GM23338 (cell line): ENCODE measurements around the gene SPATA31C2. TPM values are rescaled to one million over a fixed set of nuclear protein-coding genes. Genes with fewer than 3 reads are reported as not detected.

Experiments
- ATAC-seq: fragments of 200-7000 bp; cut with Tn5 transposase; 3 replicates; pipeline ENCODE4 v1.9.1; 2020
- DNase-seq: peaks from one replicate; pipeline ENCODE4 v3.0.0-alpha.2; 2015; ENCODE audit warnings: low spot score
- H2AFZ ChIP-seq: fragments of 200-600 bp; sonication (generic); 2 replicates; pipeline ENCODE4 v1.8.0; 2016; ENCODE audit warnings: antibody characterized with exemption, mild to moderate bottlenecking, moderate library complexity
- H3F3A ChIP-seq: fragments of 200-600 bp; sonication (generic); replicated peaks from 2 replicates; pipeline ENCODE4 v1.8.0; 2017; ENCODE audit warnings: antibody characterized with exemption, mixed run types, low read depth
- H3K27ac ChIP-seq: fragments of 200-600 bp; sonication (generic); 2 replicates; pipeline ENCODE4 v1.6.1; 2016; ENCODE audit warnings: low read depth
- H3K27me3 ChIP-seq: fragments of 200-600 bp; sonication (generic); 2 replicates; pipeline ENCODE4 v1.8.0; 2016; ENCODE audit warnings: mild to moderate bottlenecking, mixed run types, moderate library complexity; ENCODE audit not compliant: insufficient read depth
- H3K36me3 ChIP-seq: fragments of 200-600 bp; sonication (generic); 2 replicates; pipeline ENCODE4 v1.8.0; 2016; ENCODE audit warnings: mild to moderate bottlenecking; ENCODE audit not compliant: insufficient read depth
- H3K4me1 ChIP-seq: fragments of 200-600 bp; sonication (generic); 2 replicates; pipeline ENCODE4 v1.8.0; 2016; ENCODE audit warnings: mild to moderate bottlenecking, moderate library complexity; ENCODE audit not compliant: insufficient read depth
- H3K4me2 ChIP-seq: fragments of 200-600 bp; sonication (generic); 2 replicates; pipeline ENCODE4 v1.7.1; 2017; ENCODE audit warnings: mixed run types
- H3K4me3 ChIP-seq: fragments of 200-600 bp; sonication (generic); 2 replicates; pipeline ENCODE4 v1.6.1; 2016; ENCODE audit warnings: mixed run types
- H3K79me2 ChIP-seq: fragments of 200-600 bp; sonication (generic); replicated peaks from 2 replicates; pipeline ENCODE4 v1.8.0; 2017; ENCODE audit warnings: mild to moderate bottlenecking; ENCODE audit not compliant: insufficient read depth
- H3K9me2 ChIP-seq: fragments of 200-600 bp; sonication (generic); 2 replicates; pipeline ENCODE4 v1.8.0; 2017; ENCODE audit not compliant: insufficient read depth
- H4K20me1 ChIP-seq: fragments of 200-600 bp; sonication (generic); replicated peaks from 2 replicates; pipeline ENCODE4 v1.8.0; 2017; ENCODE audit warnings: mild to moderate bottlenecking; ENCODE audit not compliant: insufficient read depth
- H3K27ac Mint-ChIP-seq: 2 replicates; pipeline ENCODE4 v1.8.0; 2020; ENCODE audit warnings: inconsistent platforms, mild to moderate bottlenecking, moderate library complexity, mixed read lengths
- H3K27me3 Mint-ChIP-seq: 3 replicates; pipeline ENCODE4 v1.8.0; 2022; ENCODE audit warnings: low read depth, mild to moderate bottlenecking, moderate library complexity, mixed read lengths, inconsistent platforms; ENCODE audit not compliant: insufficient read depth, poor library complexity
- H3K36me3 Mint-ChIP-seq: 3 replicates; pipeline ENCODE4 v1.8.0; 2021; ENCODE audit warnings: low read depth, mild to moderate bottlenecking, inconsistent platforms, moderate library complexity, mixed read lengths
- H3K4me1 Mint-ChIP-seq: 3 replicates; pipeline ENCODE4 v1.8.0; 2020; ENCODE audit warnings: mild to moderate bottlenecking, inconsistent platforms, mixed read lengths
- H3K4me3 Mint-ChIP-seq: 3 replicates; pipeline ENCODE4 v1.8.0; 2021; ENCODE audit warnings: moderate library complexity, mild to moderate bottlenecking, inconsistent platforms, mixed read lengths
- H3K9me3 Mint-ChIP-seq: 3 replicates; pipeline ENCODE4 v1.8.0; 2020; ENCODE audit warnings: moderate library complexity, mild to moderate bottlenecking, inconsistent platforms, mixed read lengths
- EZH2phosphoT487 ChIP-seq: fragments of 200-600 bp; sonication (generic); IDR thresholded peaks from one replicate; pipeline ENCODE4 v1.8.1; 2018; ENCODE audit warnings: antibody characterized with exemption; ENCODE audit not compliant: unreplicated experiment
- JUNB ChIP-seq: IDR thresholded peaks from one replicate; pipeline ENCODE4 v1.6.1; 2016; ENCODE audit warnings: antibody characterized with exemption; ENCODE audit not compliant: unreplicated experiment
- NANOG ChIP-seq: IDR thresholded peaks from 2 replicates; pipeline ENCODE4 v1.6.1; 2016; ENCODE audit warnings: antibody characterized with exemption, borderline replicate concordance
- ZNF114 ChIP-seq: fragments of 250-450 bp; sonication (Bioruptor Pico); IDR thresholded peaks from 2 replicates; pipeline ENCODE4 v1.5.0; 2020; ENCODE audit warnings: mild to moderate bottlenecking, moderate library complexity
- ZNF331 ChIP-seq: fragments of 250-450 bp; sonication (Bioruptor Pico); IDR thresholded peaks from 2 replicates; pipeline ENCODE4 v1.5.0; 2020; ENCODE audit warnings: low read depth, mild to moderate bottlenecking, moderate library complexity
- polyA plus RNA-seq: library from polyadenylated mRNA; unstranded; fragments of >200 nt; fragmentation: Nextera tagmentation; extraction: Ambion mirVana; gene quantifications from 2 replicates; pipeline ENCODE4 v1.2.1, GENCODE V29; 2016
- total RNA-seq: library from RNA; depleted of rRNA; stranded (reverse); fragments of >200 nt; shearing (Covaris generic); gene quantifications from 2 replicates; pipeline ENCODE4 v1.2.3, GENCODE V29; 2014
- TF ChIP-seq, protein P1 (sequence below), 2 experiments: fragments of 200-600 bp in 1 of 2; sonication (generic) in 1 of 2; conservative IDR thresholded peaks; 2 replicates each; pipeline versions ENCODE4 v1.5.1 to v1.6.1; 2016 to 2017; ENCODE audit warnings: antibody characterized with exemption in 2 of 2, low read depth in 2 of 2, mild to moderate bottlenecking in 2 of 2, moderate library complexity in 1 of 2
- TF ChIP-seq, protein P2 (sequence below): IDR thresholded peaks from 2 replicates; pipeline ENCODE4 v1.6.1; 2016; ENCODE audit warnings: antibody characterized with exemption

Gene SPATA31C2
- total and polyA plus RNA-seq, 2 experiments from 2014 or later: 0.08 to 0.35 TPM

DNA sequence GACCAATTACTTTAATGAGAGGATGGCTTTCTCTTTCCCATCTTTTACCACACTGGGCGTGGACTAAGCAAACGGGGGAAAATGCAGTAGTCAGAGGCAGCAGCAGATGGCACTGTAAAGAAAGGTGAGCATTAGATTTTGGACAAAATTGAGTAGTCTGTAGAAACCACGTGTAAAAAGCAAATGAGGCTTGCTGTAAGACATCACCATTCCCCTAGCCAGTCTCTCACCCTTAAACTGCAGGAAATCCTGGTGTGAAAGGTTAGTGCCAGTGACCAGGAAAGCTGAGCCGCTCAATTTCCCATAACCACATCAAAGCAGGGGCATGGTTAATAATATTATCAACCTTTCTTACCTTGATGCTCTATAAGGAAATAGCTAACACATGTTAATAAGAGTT lies 31.8 kb downstream of the SPATA31C2 start:
- H3K79me2 ChIP-seq: no peaks in the 10 kb centered on the region
- H2AFZ ChIP-seq: peak overlapping the region; percentile 61
- peaks cover 3% of the 10 kb centered on the region; the same call in 1 of the 2 replicates for H3K4me1 ChIP-seq
- H3K27me3 ChIP-seq: no peaks in the 10 kb centered on the region
- H3K27ac ChIP-seq: no peak overlapping the region
- H3K9me3 Mint-ChIP-seq: no peaks in the 10 kb centered on the region
- H3K4me1 Mint-ChIP-seq: 0 out of 3 replicates have a peak, but pooled peaks cover 5% of the 10 kb centered on the region
- ATAC-seq (peak; percentile 80), DNase-seq (peak; percentile 53)
- TF ChIP-seq, protein P1, sequence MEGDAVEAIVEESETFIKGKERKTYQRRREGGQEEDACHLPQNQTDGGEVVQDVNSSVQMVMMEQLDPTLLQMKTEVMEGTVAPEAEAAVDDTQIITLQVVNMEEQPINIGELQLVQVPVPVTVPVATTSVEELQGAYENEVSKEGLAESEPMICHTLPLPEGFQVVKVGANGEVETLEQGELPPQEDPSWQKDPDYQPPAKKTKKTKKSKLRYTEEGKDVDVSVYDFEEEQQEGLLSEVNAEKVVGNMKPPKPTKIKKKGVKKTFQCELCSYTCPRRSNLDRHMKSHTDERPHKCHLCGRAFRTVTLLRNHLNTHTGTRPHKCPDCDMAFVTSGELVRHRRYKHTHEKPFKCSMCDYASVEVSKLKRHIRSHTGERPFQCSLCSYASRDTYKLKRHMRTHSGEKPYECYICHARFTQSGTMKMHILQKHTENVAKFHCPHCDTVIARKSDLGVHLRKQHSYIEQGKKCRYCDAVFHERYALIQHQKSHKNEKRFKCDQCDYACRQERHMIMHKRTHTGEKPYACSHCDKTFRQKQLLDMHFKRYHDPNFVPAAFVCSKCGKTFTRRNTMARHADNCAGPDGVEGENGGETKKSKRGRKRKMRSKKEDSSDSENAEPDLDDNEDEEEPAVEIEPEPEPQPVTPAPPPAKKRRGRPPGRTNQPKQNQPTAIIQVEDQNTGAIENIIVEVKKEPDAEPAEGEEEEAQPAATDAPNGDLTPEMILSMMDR (conservative IDR thresholded peaks at IDR 0.05; ENCODE audit: low read depth in 2 of 2): peak; percentile 58 to 69
- no peak for TF ChIP-seq ZNF114
- no peak overlapping the region for H3K4me3 Mint-ChIP-seq
- H3K36me3 Mint-ChIP-seq: no peaks in the 10 kb centered on the region
- peaks cover 2% of the 10 kb centered on the region for H3K27me3 Mint-ChIP-seq
- H3K9me2 ChIP-seq: no peaks in the 10 kb centered on the region
- H3F3A ChIP-seq: no peaks in the 10 kb centered on the region
- H4K20me1 ChIP-seq: no peaks in the 10 kb centered on the region
- no peaks in the 10 kb centered on the region for H3K36me3 ChIP-seq
- no peak overlapping the region for H3K4me2 ChIP-seq
- H3K4me3 ChIP-seq: no peak overlapping the region
- H3K27ac Mint-ChIP-seq: no peak overlapping the region

DNA sequence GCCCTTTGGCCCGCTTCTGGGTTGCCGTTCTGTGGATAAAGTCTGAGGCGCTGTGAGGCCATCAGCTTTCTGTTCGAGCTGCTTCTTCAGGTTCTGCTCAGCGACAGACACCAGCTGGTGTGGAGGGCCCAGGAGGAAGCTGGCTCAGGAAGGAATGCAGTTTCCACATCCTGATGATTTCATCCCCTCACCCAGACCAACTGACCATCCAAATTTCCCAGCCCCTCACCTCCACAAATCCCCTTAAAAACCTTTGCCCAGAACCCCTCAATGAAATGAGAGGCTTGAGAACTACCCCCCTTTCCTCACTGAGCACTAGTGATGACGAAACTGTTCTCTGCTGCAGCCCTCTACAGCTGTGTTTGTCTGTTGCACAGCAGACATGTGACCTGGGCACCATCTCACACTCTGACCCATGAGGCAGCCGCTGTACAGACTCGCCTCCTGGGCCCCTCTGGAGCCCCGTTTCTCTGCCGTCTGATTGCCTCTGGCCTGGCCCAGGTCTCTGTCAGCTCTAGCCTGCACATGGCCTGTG lies 45.4 kb downstream of the SPATA31C2 start:
- Histone ChIP-seq H3K36me3 (no peaks in the 10 kb centered on the region), H3K79me2 (no peaks in the 10 kb centered on the region), H2AFZ (peak overlapping the region; percentile 52; the same call in 1 of the 2 replicates), H3K4me3 (no peak overlapping the region), H3K4me2 (no peak overlapping the region), H3K27ac (no peak overlapping the region), H4K20me1 (0 out of 2 replicates have a peak, but pooled peaks cover 3% of the 10 kb centered on the region), H3F3A (no peaks in the 10 kb centered on the region), H3K9me2 (no peaks in the 10 kb centered on the region), H3K27me3 (no peaks in the 10 kb centered on the region), H3K4me1 (no peaks in the 10 kb centered on the region)
- DNase-seq: peak; percentile 21
- Mint-ChIP-seq H3K4me3 (no peak overlapping the region), H3K9me3 (no peaks in the 10 kb centered on the region; the same call in 2 of the 3 replicates), H3K4me1 (peaks cover 9% of the 10 kb centered on the region; the same call in 2 of the 3 replicates), H3K27me3 (no peaks in the 10 kb centered on the region), H3K36me3 (no peaks in the 10 kb centered on the region), H3K27ac (no peak overlapping the region)
- peak; percentile 40 for ATAC-seq
- TF ChIP-seq JUNB (no peak), ZNF331 (CRISPR knock-in tag) (no peak), EZH2phosphoT487 (no peak), ZNF114 (no peak), NANOG (no peak)
- TF ChIP-seq, protein P2, sequence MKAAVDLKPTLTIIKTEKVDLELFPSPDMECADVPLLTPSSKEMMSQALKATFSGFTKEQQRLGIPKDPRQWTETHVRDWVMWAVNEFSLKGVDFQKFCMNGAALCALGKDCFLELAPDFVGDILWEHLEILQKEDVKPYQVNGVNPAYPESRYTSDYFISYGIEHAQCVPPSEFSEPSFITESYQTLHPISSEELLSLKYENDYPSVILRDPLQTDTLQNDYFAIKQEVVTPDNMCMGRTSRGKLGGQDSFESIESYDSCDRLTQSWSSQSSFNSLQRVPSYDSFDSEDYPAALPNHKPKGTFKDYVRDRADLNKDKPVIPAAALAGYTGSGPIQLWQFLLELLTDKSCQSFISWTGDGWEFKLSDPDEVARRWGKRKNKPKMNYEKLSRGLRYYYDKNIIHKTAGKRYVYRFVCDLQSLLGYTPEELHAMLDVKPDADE: no peak
- TF ChIP-seq, protein P1 (conservative IDR thresholded peaks at IDR 0.05; ENCODE audit: low read depth in 2 of 2): no peak
